IPS-11a (cell line): ENCODE measurements around the gene PNPLA5.
"Not testable (repeated sequence)": the region's sequence is repeated elsewhere in the genome, so short reads cannot be mapped to it uniquely, and the experiment has no call there.

Source experiments
- H3K4me3 ChIP-seq: one replicate; pipeline ENCODE4 v1.5.1; 2013; ENCODE audit warnings: low read depth, low read length, control low read depth

The PNPLA5 gene

GRCh38 chr22:43881091-43882061, 10.4 kb downstream of the PNPLA5 start:
- H3K4me3 ChIP-seq: no peak overlapping the region

- H3K4me3 ChIP-seq: no peak overlapping the region
Observed at GRCh38 chr22:43880541-43880991, 11.2 kb downstream of the PNPLA5 start.

GRCh38 chr22:43879901-43880540, 11.8 kb downstream of the PNPLA5 start:
- H3K4me3 ChIP-seq: no peak overlapping the region

- H3K4me3 ChIP-seq: no peak overlapping the region
Observed at GRCh38 chr22:43878831-43879550, 12.8 kb downstream of the PNPLA5 start.

GRCh38 chr22:43878079-43878795, 13.6 kb downstream of the PNPLA5 start:
- H3K4me3 ChIP-seq: no peak overlapping the region

- no peak overlapping the region for H3K4me3 ChIP-seq
Observed at GRCh38 chr22:43876866-43877509, 14.8 kb downstream of the PNPLA5 start.

- no peak overlapping the region for H3K4me3 ChIP-seq
Observed at GRCh38 chr22:43869799-43870198, 22.0 kb downstream of the PNPLA5 start.

- H3K4me3 ChIP-seq: not testable (repeated sequence)
Observed at GRCh38 chr22:43869001-43869400, 22.8 kb downstream of the PNPLA5 start.

GRCh38 chr22:43867839-43868635, 23.8 kb downstream of the PNPLA5 start:
- no peak overlapping the region for H3K4me3 ChIP-seq

- H3K4me3 ChIP-seq: peak overlapping the region; percentile 22
Observed at GRCh38 chr22:43862882-43863202, 29.0 kb downstream of the PNPLA5 start.

- peak within 1 kb of the TSS; percentile 60 for H3K4me3 ChIP-seq
Observed at GRCh38 chr22:43862074-43862881, 29.5 kb downstream of the PNPLA5 start, which contains the start of gene SULT4A1. SULT4A1 (minus strand) TSS chr22:43862513; CDS start chr22:43862382, 131 bp downstream.

GRCh38 chr22:43861529-43861928, 30.3 kb downstream of the PNPLA5 start:
- peak overlapping the region; percentile 60 for H3K4me3 ChIP-seq

GRCh38 chr22:43860831-43861230, 31.0 kb downstream of the PNPLA5 start:
- no peak overlapping the region for H3K4me3 ChIP-seq

- H3K4me3 ChIP-seq: no peak overlapping the region
Observed at GRCh38 chr22:43860126-43860525, 31.7 kb downstream of the PNPLA5 start.

GRCh38 chr22:43859621-43860020, 32.2 kb downstream of the PNPLA5 start:
- H3K4me3 ChIP-seq: no peak overlapping the region

GRCh38 chr22:43859176-43859575, 32.6 kb downstream of the PNPLA5 start:
- no peak overlapping the region for H3K4me3 ChIP-seq

- no peak overlapping the region for H3K4me3 ChIP-seq
Observed at GRCh38 chr22:43858156-43858895, 33.5 kb downstream of the PNPLA5 start.

GRCh38 chr22:43857367-43857766, 34.4 kb downstream of the PNPLA5 start:
- no peak overlapping the region for H3K4me3 ChIP-seq
